Keratinocyte (primary cell): ENCODE results near the gene PHETA1. TPM values are rescaled to one million over a fixed set of nuclear protein-coding genes. Genes with fewer than 3 reads are reported as not detected.
A peak's percentile ranks its signal among the peaks of the same experiment; 100 is the strongest.

Source experiments
- DNase-seq: peaks from one replicate; pipeline ENCODE4 v3.0.0-alpha.2; 2011; ENCODE audit warnings: low read depth, missing footprints, low spot score
- FAIRE-seq: peaks from 2 replicates; lab custom pipeline; 2011; peaks lifted over from hg19 to GRCh38; lab: Jason Lieb, UNC
- H2AFZ ChIP-seq: 2 replicates; pipeline ENCODE4 v1.6.0; 2012; ENCODE audit warnings: low read length, control low read depth, inconsistent platforms; ENCODE audit not compliant: control insufficient read depth
- H3K27ac ChIP-seq: 2 replicates; pipeline ENCODE4 v1.5.1; 2011; ENCODE audit warnings: low read length; ENCODE audit not compliant: control insufficient read depth, insufficient read depth
- H3K27me3 ChIP-seq: 3 replicates; pipeline ENCODE4 v1.6.0; 2011; ENCODE audit warnings: low read length; ENCODE audit not compliant: control insufficient read depth, insufficient read depth; ENCODE audit errors: extremely low read depth
- H3K36me3 ChIP-seq, 2 experiments: 2 replicates in 1 of 2; 3 replicates in 1 of 2; pipeline ENCODE4 v1.5.1; 2011; ENCODE audit warnings: low read length in 2 of 2, mild to moderate bottlenecking in 1 of 2; ENCODE audit not compliant: control insufficient read depth in 2 of 2, insufficient read depth in 2 of 2; ENCODE audit errors: extremely low read depth in 1 of 2
- H3K4me1 ChIP-seq: 3 replicates; pipeline ENCODE4 v1.5.1; 2011; ENCODE audit warnings: low read length; ENCODE audit not compliant: control insufficient read depth, insufficient read depth; ENCODE audit errors: extremely low read depth
- H3K4me2 ChIP-seq: 3 replicates; pipeline ENCODE4 v1.6.0; 2011; ENCODE audit warnings: low read depth, low read length; ENCODE audit not compliant: control insufficient read depth, insufficient read depth; ENCODE audit errors: extremely low read depth
- H3K4me3 ChIP-seq, 3 experiments: fragments of 200-600 bp in 1 of 3; sonication (generic) in 1 of 3; 2 replicates in 2 of 3; 3 replicates in 1 of 3; pipeline ENCODE4 v1.5.1; 2011 to 2016; ENCODE audit warnings: low read length in 3 of 3, mild to moderate bottlenecking in 3 of 3, control low read depth in 2 of 3, inconsistent platforms in 1 of 3, low read depth in 1 of 3, mixed read lengths in 1 of 3, mixed run types in 1 of 3, moderate library complexity in 1 of 3; ENCODE audit not compliant: control insufficient read depth in 2 of 3, insufficient read depth in 2 of 3; ENCODE audit errors: extremely low read depth in 1 of 3
- H3K79me2 ChIP-seq: 2 replicates; pipeline ENCODE4 v1.6.0; 2012; ENCODE audit warnings: low read length; ENCODE audit not compliant: control insufficient read depth, insufficient read depth
- H3K9ac ChIP-seq: 3 replicates; pipeline ENCODE4 v1.6.0; 2011; ENCODE audit warnings: low read length; ENCODE audit not compliant: control insufficient read depth, insufficient read depth; ENCODE audit errors: extremely low read depth
- H3K9me1 ChIP-seq: 3 replicates; pipeline ENCODE4 v1.6.0; 2011; ENCODE audit warnings: low read length; ENCODE audit not compliant: control insufficient read depth, insufficient read depth; ENCODE audit errors: extremely low read depth
- H3K9me3 ChIP-seq: 2 replicates; pipeline ENCODE4 v1.5.1; 2012; ENCODE audit warnings: low read depth, low read length; ENCODE audit not compliant: control insufficient read depth
- H4K20me1 ChIP-seq: 3 replicates; pipeline ENCODE4 v1.6.0; 2011; ENCODE audit warnings: low read length; ENCODE audit not compliant: control insufficient read depth, insufficient read depth; ENCODE audit errors: extremely low read depth
- CTCF ChIP-seq, 3 experiments: IDR thresholded peaks in 1 of 3; conservative IDR thresholded peaks in 1 of 3; optimal IDR thresholded peaks in 1 of 3; 2 replicates in 2 of 3; 3 replicates in 1 of 3; pipeline versions ENCODE3 to v1.5.1; 2011; ENCODE audit warnings: low read length in 3 of 3, mild to moderate bottlenecking in 3 of 3, moderate library complexity in 2 of 3, control low read depth in 1 of 3, inconsistent platforms in 1 of 3; ENCODE audit not compliant: insufficient read depth in 2 of 3; ENCODE audit errors: extremely low read depth in 1 of 3
- EZH2 ChIP-seq: IDR thresholded peaks from one replicate; pipeline ENCODE4 v1.6.1; 2012; ENCODE audit warnings: inconsistent platforms, mild to moderate bottlenecking, low read length, moderate library complexity
- dilution Hi-C: fragments of 300-500 bp; cut with MboI; formaldehyde crosslinking; loops from one replicate; pipeline ENCODE4 v1.7.0; 2020; ENCODE audit warnings: low sequenced_read_pairs; ENCODE audit not compliant: extremely low pct_ligation_motif_present
- polyA plus RNA-seq, 5 experiments: library from polyadenylated mRNA; depleted of rRNA in 3 of 5; stranded (reverse) in 3 of 5; stranded (forward) in 1 of 5; unstranded in 1 of 5; fragments of >200 nt; gene quantifications; 1 replicate in 1 of 5; 2 replicates in 3 of 5; 3 replicates in 1 of 5; pipeline versions ENCODE4 v1.2.1 to v1.2.3, GENCODE V29; 2011 to 2012; ENCODE audit warnings: missing spikeins in 2 of 5, low read depth in 1 of 5, low replicate concordance in 1 of 5

PHETA1 gene
- polyA plus RNA-seq, 1 donor (not counting 4 experiments of a cell fraction or from before 2014, with no cell fraction given), result 1.7 TPM

GRCh38 chr12:111408686-111409402, 39.9 kb upstream of the PHETA1 start:
- H3K27me3 ChIP-seq, result no peaks in the 10 kb centered on the region
- H3K36me3 ChIP-seq, result peaks cover 0 to 11% of the 10 kb centered on the region in 2 experiments
- H3K9me3 ChIP-seq, result no peaks in the 10 kb centered on the region
- no peak overlapping the region for H2AFZ ChIP-seq
- peaks cover 11% of the 10 kb centered on the region for H4K20me1 ChIP-seq
- dilution Hi-C loops, result no loop called here
- peak overlapping the region in 1 of 3 experiments; percentile 25 for H3K4me3 ChIP-seq
- peaks cover 4% of the 10 kb centered on the region for H3K9me1 ChIP-seq
- peaks cover 39% of the 10 kb centered on the region for H3K4me1 ChIP-seq
- FAIRE-seq (no peak), DNase-seq (no peak)
- no peak overlapping the region for H3K27ac ChIP-seq
- no peak overlapping the region for H3K9ac ChIP-seq
- peaks cover 63% of the 10 kb centered on the region for H3K79me2 ChIP-seq
- TF ChIP-seq CTCF (optimal IDR thresholded peaks at IDR 0.05 in 1 of 3, IDR thresholded peaks at IDR 0.05 in 1 of 3, conservative IDR thresholded peaks at IDR 0.05 in 1 of 3; ENCODE audit: extremely low read depth in 1 of 3, insufficient read depth in 2 of 3, low read length in 3 of 3) (no peak), EZH2 (no peak)
- peak overlapping the region; percentile 67 for H3K4me2 ChIP-seq

GRCh38 chr12:111408116-111408440, 39.2 kb upstream of the PHETA1 start:
- Histone ChIP-seq H3K4me3 (peak overlapping the region in 1 of 3 experiments; percentile 0), H3K79me2 (peaks cover 58% of the 10 kb centered on the region), H3K27ac (no peak overlapping the region), H3K9me1 (no peaks in the 10 kb centered on the region), H3K27me3 (no peaks in the 10 kb centered on the region), H3K4me2 (peak overlapping the region; percentile 87), H3K4me1 (peaks cover 35% of the 10 kb centered on the region), H4K20me1 (peaks cover 5% of the 10 kb centered on the region), H3K9ac (no peak overlapping the region), H3K9me3 (no peaks in the 10 kb centered on the region), H3K36me3 (peaks cover 0 to 11% of the 10 kb centered on the region in 2 experiments), H2AFZ (no peak overlapping the region)
- dilution Hi-C loops, result no loop called here
- no peak for FAIRE-seq
- TF ChIP-seq EZH2 (no peak), CTCF (optimal IDR thresholded peaks at IDR 0.05 in 1 of 3, IDR thresholded peaks at IDR 0.05 in 1 of 3, conservative IDR thresholded peaks at IDR 0.05 in 1 of 3; ENCODE audit: extremely low read depth in 1 of 3, insufficient read depth in 2 of 3, low read length in 3 of 3) (no peak)
- no peak for DNase-seq
